Activated CD8-positive, alpha-beta memory T cell treated with anti-CD3 and anti-CD28 coated beads, Interleukin-2, amount 50 U/mL, for 24 hours (primary cell): ENCODE measurements around the gene OR6C6.
"Not testable (repeated sequence)": the region's sequence is repeated elsewhere in the genome, so short reads cannot be mapped to it uniquely, and the experiment has no call there.

ENCODE experiments used
- DNase-seq: peaks from one replicate; pipeline ENCODE4 v3.0.0-alpha.2; 2020; ENCODE audit errors: extremely low read depth

The OR6C6 gene

GRCh38 chr12:55296469-55296868, at the start of gene OR6C6:
TSS of gene OR6C6 (minus strand) at chr12:55296569. CDS start at chr12:55295232, 1,337 bp downstream.
- no peak for DNase-seq

GRCh38 chr12:55336002-55336401, 39.6 kb upstream of the OR6C6 start:
- no peak for DNase-seq

GRCh38 chr12:55330446-55330845, 34.1 kb upstream of the OR6C6 start, which contains the start of gene OR6C3:
TSS of gene OR6C3 (plus strand) at chr12:55330746. CDS start at chr12:55331701, 955 bp downstream.
- no peak for DNase-seq

DNA sequence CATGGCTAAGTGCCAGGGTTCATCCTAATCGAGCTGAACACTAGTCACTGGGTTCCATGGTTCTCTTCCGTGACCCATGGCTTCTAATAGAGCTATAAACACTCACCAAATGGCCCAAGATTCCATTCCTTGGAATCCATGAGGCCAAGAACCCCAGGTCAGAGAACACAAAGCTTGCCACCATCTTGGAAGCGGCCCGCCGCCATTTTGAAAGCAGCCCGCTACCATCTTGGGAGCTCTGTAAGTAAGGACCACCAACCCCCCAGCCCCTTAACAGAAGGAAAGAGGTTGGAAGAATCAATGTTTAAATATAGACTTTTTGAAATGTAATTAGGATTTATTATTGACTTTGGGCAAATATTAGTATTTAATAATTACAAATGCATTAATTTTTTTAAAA, 29.4 kb upstream of the OR6C6 start:
- not testable (repeated sequence) for DNase-seq

DNA sequence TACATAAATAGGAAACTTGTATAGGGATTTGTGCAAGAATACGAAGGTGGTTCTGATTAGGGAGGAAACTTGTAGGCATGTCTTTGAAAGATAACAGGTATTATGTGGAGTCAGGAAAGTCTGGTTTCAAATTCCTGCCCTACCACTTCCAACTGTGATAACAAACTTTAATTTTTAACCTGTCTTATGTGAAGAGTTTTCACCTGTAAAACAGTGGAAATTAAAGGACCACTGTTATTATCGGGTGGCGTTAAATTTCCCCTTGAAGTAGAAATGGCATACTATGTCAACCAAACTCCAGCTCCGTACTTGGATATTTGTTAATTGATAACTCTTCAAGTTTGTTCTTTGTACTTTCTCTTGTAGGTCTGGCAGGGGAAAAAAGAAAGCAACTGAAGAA, 23.8 kb upstream of the OR6C6 start:
- no peak for DNase-seq

DNA sequence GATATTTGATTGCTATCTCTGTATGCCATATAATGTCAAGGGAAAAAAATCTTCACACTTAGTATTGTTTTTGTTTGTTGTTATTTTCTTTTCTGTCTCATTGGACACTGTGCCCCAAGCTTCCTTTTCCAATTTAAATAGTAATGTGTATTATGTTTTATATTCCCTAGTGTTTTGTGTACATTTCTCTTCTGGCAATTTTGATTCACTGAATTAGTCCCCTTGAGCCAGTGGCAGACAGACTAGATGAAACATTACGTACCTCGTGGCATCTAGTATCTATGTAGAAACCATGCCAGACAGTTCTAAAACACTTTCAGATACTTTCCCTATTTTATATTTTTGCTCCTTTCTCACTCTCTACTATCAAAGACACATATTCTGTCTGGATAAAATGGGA, 17.7 kb upstream of the OR6C6 start, which contains the start of gene OR6C1:
OR6C1 (plus strand) TSS at position 301 of the 400 bp plus-strand sequence. CDS start 6,257 bp downstream, outside the sequence.
- no peak for DNase-seq

DNA sequence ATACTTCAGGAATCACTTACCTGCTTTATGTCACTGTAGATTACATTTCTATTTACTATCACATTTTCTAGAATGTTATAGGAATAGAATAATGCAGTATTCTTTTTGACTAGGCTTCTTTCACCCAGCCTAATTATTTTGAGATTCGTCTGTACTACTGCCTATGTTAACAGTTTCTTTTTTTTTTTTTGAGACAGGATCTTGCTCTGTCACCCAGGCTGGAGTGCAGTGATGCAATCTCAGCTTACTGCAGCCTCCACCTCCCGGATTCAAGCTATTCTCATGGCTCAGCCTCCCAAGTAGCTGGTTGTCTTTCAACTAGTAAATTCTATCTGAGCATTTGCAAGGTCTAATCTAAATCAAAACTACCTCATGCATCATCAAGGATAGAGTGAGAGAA, 6.4 kb downstream of the OR6C6 start:
- no peak for DNase-seq

GRCh38 chr12:55280991-55281390, 15.4 kb downstream of the OR6C6 start:
- no peak for DNase-seq

DNA sequence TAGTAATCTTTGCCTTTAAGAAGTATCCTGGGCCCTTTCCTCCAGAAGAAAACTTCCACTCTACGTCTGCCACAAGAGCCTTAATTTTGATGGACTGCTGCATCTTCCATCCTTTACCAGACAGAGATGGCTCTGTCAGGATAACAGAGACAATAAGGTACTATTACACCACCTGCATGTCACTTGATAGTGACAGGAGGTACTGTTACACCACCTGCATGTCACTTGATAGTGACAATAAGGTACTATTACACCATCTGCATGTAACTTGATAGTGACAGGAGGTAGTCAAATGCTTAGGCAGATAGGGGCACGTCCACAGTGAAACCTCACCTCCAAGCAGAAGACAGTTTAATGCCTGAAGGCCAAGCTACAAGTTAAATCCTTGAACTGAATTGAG, 38.1 kb downstream of the OR6C6 start:
- DNase-seq, result no peak

GRCh38 chr12:55256831-55257230, 39.5 kb downstream of the OR6C6 start:
- no peak for DNase-seq

DNA sequence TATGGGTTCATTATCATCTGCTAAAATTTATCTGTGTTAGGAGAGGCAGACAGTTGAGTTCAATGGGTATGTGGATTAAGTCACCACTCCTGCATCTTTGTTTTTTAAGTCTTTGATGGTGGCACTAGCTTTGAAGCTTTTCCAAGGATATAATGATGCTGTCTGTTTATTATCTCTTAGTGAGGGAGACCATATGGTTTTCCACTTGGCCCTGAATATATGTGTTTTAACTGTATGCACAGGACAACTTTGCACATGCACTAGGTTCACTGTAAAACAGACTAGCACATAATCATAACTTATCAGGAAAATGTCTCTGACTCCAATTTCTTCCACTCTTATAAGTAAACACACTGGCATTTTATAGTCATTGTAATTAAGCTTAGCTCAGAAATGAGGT, 43.1 kb downstream of the OR6C6 start:
- no peak for DNase-seq

- no peak for DNase-seq
Measured at GRCh38 chr12:55250944-55251343, 45.4 kb downstream of the OR6C6 start.

GRCh38 chr12:55246159-55246558, 50.2 kb downstream of the OR6C6 start:
- DNase-seq, result no peak

GRCh38 chr12:55244309-55244708, 52.1 kb downstream of the OR6C6 start, which contains the start of gene OR6C74:
TSS of gene OR6C74 (plus strand) at chr12:55244609. CDS start at chr12:55247288, 2,679 bp downstream.
- no peak for DNase-seq
